Fibroblast of skin of scalp (primary cell): Measurements from ENCODE around the gene GPC3.
"Not testable (repeated sequence)": the region's sequence is repeated elsewhere in the genome, so short reads cannot be mapped to it uniquely, and the experiment has no call there.

Experiments used
- DNase-seq: peaks from one replicate; pipeline ENCODE4 v3.0.0-alpha.2; 2013

GPC3 gene

DNA sequence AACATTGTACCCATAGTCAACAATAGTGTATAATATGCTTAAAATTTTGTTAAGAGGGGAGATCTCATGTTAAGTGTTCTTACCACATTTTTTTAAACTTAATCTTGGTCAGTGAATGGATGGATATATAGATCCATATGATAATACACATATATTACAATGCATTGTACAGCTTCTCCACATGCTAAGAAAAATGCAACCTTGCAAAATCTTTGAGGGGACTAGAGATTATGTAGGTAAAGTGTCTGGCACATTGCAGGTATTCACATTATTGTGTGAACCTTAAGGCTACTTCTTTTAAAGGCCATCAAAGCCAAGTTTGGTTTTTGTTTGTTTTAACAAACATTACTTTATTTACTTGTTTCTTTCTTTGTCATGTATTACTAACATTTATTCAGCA lies 10.4 kb upstream of the GPC3 start:
- no peak for DNase-seq

DNA sequence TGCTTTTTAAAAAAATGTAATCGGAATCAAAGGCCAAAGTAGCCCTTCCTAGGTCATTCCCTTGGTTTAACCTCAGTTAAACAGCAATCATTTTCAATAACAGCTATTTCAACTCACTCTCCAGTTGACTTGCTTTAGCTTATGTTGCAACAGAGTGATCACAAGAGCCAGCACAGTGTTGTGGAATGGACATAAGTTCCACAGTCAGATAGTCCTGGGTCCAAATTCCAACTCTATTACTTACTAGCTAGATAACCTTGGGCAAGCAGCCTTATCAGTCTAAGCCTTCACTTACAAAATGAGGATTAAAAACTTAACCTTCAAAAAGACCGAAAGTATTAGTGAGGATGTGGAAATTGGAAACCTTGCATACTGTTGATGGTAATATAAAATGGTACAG lies 9.2 kb upstream of the GPC3 start:
- DNase-seq: no peak

DNA sequence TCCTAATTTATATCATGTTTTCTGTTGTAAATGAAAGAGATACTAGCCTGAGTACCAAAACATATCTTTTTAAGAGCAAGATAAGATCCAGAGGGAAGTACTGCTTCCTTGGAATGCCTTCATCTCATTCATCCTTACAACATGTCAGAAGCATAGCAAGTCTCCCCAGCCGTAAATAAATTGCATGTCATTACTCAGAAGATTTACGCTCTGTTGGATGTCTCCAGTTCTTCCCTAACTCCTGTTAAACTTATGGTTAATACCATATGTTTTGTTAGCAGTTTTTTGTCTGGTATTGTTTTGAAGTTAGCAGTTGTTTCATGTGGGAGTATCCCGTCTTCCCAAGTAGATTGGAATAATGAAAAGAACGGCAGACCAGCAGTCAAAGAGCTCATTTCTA lies 7.5 kb upstream of the GPC3 start:
- DNase-seq: no peak

DNA sequence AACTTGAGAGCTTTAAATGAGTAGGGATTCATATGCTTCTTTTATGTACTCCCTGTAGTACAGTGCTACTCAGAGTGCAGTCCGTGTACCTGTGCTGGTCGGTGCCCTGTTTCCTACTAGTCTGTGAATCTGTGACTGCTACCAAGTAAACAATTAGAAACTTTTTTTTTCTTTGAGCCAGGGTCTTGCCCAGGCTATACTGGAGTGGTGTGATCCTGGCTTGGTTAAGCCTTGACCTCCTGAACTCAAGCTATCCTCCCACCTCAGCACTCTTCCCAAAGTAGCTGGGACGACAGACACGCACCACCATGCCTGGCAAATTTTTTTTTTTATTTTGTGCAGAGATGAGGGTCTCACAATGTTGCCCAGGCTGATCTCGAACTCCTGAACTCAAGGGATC lies 6.4 kb upstream of the GPC3 start:
- no peak for DNase-seq

DNA sequence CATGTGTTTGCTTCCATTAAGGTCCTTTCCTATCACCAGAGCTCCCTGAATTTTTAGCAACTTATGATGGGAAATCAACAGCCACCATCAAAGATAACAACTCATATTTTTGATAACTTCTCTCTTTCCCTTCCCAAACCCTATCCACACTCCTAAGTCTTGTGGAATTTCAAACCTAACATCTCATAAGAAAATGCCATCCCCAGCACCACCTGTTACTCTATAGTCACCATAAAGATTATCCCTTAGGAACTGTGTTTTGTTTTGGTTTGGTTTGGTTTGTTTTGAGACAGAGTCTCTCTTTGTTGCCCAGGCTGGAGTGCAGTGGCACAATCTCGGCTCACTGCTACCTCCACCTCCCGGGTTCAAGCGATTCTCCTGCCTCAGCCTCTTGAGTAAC lies 5.7 kb upstream of the GPC3 start:
- DNase-seq: not testable (repeated sequence)

DNA sequence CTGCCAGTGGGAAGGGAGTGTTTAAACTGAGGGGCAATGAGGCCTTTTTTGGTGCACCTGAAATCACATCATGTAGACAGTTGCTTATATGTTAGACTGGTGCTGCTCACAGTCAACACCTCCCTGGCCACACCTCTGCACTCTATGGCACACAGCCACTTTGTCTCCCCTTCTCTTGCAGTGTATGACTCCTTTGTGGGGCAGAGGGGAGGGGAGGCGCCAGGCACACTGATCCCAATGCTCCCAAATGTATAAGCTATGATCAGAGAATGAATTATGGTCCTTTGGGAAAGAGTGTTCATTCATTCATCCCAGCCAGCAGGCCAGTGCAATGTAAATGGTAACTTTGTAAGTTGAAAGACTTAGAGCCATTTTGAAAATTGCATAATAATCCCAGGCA lies 4.6 kb upstream of the GPC3 start:
- no peak for DNase-seq

DNA sequence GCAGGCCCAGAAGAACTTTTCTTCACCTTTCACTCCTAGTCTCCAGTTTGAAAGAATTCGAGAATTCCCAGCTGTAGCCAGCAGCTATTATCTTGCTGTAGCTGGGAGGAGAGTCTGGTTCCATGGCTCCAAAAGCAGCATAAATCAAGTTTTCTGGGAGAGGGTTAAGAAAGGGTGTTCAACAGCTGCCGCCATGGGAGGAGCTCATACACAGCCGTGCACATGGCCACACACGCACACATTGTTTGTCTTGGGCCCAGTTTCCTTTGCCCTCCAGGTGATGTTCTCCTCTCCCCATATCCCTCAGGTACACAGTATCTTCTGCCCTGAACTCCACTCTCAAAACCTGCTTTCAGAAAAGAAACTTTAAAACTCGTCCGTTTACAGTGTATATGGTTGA lies 4.1 kb upstream of the GPC3 start:
- no peak for DNase-seq

DNA sequence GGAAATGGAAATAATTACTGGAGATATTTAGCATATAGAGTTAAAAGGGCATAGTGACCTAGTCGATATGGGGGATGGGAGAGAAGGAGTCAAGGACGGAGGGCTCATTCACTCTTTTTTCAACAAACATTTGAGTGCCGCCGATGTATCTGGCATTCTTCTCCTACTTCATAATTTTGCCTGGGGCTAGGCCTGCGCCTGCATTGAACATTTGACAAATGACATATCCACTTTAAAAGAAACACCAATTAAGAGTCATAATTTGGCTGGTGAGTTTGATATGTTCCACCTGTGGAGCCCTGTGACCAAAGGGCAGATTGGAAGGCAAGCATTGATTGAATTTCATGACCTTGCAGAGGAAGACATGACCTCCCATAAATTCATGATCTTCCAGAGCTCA lies 2.6 kb upstream of the GPC3 start:
- no peak for DNase-seq

DNA sequence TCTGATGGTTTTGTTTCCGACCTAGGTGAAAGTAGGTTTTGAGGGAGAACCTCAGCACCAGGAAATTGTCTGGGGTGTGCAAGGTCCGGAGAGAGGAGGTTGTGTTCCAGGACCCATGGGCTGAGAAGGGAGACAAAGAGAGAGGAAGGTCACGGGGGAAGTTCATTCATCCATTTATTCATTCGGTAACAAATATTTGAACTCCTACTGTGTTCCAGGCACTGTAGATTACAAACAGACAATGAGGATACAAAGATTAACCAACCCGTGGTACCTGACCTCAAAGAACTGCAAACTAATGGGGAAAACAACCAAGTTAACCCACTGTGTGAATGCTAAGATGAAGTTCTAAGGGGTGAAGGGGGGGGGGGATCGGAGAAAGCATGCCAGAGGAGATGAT lies 1.8 kb upstream of the GPC3 start:
- DNase-seq: no peak

DNA sequence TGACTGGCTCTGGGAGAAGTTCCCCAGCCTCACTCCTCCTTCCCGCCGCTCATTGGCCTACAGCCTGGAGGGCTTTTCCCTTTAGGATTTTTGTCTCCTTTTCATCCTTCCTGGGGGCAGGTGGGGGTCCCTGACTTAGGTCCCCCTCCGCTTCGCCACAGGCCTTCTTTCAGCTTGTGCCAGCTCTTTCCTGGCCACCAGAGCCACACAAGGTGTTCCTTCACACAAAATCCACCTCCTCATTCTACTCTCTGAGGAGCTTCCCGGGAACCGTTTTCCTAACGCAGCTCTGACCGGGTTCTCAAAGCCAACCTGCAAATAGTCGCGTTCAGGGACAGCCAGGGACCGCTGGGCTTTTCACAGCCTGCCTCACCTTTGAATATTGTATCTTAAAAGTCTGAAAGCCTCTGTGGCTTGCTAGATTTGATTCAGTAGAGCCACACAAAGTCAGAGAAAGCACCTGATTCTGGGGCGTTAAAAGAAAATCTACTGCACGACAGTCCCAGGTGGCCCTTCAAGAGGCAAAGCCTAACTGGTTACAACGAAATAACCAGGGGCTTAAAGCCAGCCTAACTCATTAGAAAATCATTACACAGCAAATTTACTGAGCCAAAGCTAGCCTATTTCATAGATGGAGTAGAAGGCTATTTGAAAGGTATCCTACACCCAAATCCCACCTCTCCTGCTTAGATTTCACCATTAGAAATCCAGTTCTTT lies 731 bp upstream of the GPC3 start:
- DNase-seq: no peak

DNA sequence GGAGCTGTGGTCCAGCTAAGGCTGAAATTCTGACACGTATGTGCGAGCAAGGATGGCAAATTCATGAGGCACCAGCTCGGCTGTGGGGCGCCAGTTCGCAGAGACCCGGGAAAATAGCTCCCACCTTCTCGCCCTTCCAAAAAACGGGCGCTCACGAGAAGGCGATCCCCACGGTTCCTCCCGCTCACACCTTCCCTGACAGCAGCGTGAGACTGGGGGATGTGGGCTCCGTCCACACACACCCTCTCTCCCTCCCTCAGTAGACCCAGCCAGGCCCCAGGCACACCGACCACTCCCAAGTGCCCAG lies 584 bp downstream of the GPC3 start:
- DNase-seq: no peak

DNA sequence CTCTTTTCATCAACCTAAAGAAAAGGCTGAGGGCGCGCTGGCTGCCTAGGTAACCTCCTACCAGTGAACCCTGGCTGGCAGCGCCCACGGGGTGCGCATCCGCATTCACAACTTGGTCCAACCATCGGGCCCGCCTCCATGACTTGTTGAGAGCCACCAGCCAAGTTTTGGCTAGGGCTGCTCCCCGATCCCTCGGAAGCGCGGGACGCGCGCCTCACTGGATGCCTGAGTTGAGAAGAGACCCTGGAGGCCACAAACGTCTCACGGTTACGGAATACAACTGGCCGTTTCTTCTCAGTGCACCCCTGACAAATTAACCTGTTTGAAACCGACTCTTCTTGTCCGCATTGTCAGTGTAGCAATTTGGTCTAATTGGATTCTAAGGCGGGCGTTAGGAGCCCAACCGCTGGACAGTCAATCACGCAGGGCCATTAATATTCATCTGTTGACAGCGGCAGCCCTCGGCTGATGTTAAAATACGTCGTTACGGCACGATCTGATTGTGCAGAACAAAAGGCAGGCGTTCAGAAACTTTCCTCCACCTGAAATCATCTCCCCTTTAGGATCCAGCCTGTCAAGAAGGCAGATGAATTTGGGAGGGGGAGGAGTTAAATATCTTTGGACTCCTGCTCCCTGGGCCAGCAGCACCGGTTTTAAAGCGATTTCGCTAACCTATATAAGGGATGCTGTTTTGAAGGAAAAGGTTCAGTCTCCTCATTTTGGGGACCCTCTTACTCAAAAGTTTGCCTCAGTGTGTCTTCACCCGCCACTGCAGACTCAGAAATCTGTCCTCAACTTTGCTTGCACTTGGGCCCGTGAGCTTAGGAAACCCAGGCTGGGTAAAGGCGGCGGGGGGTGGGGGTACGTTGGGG lies 1.2 kb downstream of the GPC3 start:
- no peak for DNase-seq

DNA sequence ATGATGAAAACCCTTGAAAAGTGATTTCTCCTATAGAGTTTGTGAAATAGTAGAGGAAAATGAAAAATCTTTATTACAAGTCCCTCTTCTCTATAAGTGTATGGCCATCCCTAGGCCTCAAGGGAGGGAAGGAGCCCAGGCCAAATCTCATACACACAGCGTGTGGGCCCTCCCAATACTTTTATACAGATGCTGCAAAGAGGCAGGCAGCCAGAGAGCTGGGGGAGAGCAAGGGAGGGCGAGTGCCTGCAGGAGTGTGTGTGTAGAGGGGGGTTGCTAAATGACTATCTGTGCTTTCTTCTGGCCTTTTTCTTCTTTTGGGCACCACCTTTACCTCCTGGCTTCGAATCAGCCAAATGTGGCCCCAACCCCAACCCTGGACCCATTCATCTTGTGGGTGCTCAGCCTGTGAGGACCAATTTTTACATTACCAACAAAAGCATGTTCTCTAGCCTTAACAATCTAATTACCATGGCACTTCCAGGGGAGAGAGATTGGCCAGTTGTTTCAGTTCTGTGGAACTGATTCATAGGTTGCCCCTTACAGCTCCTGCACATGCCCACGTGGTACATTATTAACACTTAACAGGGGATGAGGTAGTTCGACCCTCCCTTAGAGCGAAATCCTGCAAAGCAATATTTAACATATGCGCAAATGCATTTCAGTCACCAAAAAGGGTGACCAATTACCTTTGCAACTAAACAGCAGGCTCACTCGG lies 2.0 kb downstream of the GPC3 start:
- no peak for DNase-seq

DNA sequence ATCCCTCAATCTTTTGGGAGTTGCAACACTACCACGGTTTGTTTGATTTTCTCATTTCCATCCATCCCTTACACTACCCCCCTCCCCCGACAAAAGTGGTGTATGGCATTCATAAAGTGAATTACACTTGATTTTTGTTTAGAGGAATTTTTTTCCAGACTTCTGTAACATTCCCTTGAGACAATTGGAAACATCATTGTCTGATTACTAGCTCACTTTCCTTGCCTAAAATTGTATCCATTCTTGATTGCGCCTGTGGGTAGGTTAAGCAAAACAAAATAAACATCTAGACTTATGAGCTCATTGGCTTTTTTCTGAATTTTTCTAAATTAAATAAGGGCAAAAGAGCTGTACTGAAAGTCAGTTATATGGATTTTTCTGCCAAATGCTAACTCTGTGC lies 3.5 kb downstream of the GPC3 start:
- peak; percentile 21 for DNase-seq

DNA sequence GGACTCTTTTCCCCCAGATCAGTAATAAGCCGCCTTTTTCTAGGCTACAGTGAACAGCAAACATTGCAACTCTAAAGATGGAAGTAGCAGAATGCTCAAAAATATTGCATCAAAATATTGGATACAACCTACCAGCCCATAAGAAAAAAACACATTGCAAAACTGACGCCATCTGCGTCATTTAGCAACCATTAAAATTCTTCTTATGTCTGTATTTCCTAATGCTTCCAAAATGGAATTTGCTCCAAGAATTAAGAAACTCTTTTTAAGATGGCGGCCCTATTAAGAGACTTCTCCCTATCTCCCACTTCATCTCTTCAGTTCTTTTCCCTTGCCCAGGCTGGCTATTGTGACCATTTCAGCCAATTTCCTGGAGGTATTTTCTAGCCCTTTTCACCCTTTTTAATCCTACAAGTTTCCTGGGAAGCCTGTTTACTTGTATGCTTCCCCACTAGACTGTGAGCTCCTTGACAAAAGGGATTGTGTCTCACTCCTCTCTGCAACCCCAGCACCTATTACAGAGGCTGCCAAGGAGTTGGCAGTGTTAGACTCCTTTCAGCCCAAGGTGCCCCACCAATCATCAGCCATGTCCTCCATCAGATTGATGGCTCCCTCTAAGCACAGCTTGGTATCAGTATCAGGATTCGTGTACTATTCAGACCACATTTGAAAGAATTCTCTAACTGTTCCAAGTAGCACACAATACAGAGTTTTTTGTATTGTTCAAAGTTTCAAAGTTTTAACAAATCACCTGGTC lies 4.4 kb downstream of the GPC3 start:
- DNase-seq: no peak

DNA sequence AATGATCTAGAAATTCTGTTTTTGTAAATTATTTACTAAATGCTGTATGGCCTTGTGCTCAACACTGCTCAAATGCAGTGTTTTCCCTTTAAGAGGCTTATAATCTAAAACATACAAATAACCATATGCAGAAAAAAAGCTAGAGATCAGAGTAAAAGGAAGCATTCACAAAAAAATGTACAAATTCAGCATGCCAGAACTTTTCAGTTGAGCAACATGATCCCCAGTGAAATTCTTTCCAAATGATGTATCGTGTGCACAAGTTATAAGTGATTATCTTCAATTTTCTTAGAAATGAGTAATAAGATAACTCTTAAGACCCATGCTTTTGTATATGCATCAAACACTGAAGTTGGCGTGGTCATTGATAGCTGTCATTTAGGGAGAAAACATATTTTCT lies 5.0 kb downstream of the GPC3 start:
- peak; percentile 68 for DNase-seq

DNA sequence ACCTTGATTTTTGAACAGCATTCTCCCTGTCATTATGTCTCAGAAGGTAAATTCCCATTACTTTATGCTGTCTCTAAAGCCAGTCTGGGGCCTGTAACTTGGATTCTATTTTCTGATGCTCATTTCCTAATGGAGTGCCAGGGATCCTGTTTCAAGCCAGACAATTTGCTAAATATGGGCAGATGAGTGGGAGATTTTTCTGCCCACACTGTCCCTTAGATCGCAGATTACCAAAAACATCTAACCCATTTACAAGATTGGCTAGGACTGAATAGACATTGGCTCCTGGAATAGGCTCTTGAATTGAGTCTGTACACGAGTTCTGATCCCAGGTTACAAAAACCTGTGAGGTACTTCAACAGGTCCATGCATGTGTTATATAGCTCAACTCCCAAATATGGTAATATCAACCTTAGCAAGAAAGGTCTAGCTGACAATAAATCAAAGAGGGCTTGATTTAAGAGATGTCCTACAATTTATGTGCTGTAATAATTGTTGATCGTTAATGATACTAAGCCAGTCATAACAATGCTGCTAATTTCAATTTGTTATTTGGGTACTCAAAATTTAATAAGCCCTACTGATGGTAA lies 5.7 kb downstream of the GPC3 start:
- no peak for DNase-seq

DNA sequence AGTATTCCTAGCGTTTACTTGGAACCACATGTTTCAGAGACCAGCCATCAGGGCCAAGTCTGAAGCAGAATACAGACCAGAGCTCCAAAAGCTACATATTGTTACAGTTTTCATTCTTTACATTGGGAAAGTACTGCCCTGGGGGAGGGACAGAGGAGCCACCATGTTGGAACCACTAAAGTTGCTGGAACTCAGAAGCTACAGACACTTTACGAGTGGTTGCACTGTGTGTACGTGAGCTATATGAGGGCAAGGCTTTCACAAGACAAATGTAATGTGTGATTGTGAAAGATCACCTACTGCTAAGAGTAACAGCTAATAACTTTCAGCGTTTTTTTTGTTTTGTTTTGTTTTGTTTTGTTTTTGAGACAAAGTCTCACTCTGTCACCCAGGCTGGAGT lies 11.7 kb downstream of the GPC3 start:
- no peak for DNase-seq

DNA sequence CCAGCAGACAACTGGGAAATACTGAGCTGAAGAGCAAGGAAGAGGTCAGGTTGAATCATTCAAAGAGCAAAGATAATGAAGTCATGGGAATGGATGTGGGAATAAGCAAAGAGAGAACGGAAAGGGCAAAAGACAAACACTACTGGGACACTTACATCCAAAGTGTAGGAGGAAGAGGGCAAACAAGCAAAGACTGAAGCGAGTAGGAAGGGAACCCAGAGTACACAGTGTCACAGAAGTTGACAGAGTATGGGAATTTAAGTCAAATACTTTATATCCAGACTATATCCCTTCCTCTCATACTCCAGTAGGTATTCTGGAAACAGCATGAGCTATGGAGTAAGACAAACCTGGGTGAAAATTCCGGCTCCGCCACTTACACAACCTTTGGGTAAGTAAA lies 12.5 kb downstream of the GPC3 start:
- no peak for DNase-seq

DNA sequence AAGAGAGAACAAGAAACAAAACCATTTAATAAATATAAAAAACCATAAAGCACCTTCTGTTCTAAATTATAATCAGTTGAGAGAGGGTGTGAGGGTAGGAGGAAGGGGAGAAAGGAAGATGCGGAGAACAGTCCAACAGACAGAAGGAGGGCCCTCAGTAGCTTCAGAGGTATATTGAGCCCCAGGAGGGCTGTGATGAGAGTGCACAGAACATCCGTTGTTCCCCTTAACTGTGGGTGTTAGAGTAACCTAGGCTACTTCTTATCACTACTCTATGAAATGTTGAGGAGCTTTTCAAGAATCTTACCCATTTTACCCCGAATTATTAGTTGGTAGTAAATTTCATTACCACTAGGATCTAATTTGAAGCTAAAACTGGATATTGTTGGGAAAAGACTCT lies 13.8 kb downstream of the GPC3 start:
- DNase-seq: no peak

DNA sequence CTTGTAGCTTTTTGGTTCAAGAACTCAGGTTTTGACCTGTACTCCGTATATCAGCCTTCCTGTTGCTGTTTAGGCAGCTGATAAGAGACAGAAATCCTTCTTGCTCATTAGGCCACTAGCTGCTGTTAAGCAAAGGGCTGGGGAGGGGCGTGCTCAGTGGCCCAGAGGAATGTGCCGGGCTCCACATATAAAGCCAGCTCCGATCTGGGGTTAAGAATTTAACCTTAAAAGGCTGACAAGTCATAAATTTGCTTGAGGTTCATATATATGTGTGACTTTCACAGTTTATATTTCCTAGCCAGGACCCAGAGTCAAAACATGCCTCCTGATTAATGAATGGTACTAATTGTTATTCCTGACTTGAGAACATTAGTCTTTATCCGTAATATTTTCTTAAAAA lies 15.3 kb downstream of the GPC3 start:
- DNase-seq: no peak

DNA sequence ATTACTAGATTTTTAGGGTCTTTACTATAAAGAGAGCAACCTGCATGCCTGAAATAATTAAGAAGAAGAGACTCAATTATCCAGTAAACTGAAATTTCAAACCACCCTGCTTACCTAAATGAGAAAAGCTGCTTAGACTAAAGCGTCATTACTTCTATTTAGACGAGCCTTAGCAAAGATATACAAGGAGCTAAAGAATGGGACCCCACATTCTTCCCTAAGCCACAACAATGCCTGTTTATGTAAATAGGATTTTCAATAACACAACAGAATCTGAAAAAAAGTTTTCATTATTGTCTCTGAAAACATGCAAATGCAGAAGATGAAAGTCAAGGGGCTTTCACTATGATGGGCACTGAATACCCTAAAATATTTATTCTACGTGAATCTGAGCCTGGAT lies 16.2 kb downstream of the GPC3 start:
- no peak for DNase-seq

DNA sequence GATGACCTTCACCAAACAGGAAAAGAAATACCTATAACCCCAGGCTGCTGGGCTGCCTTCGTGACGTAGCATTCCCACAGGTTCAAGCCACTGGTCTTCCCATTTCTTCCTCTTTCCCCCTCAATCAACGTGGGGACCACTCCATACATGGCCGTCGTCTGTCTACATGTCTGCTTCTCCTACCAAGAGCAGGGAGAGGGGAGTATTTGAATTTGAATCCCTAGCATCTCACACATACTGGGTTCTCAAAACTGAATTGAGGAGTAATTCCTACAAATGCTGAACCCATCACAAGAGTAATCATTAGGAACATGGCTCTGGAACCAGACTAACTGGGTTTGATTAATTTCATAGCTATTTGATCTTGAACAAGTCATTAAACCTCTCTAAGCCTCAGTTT lies 17.3 kb downstream of the GPC3 start:
- DNase-seq: no peak
